HL-60 (cell line): ENCODE data around the gene MYRIP.

Experiments
- DNase-seq, 2 experiments: peaks; one replicate each; pipeline ENCODE4 v3.0.0-alpha.2; 2010 to 2020; ENCODE audit warnings: low read depth in 1 of 2, low spot score in 1 of 2
- H3K27ac ChIP-seq: fragments of 250-450 bp; sonication (Bioruptor Pico); replicated peaks from 2 replicates; pipeline ENCODE4 v1.5.1; 2020; ENCODE audit warnings: mild to moderate bottlenecking, moderate library complexity
- H3K27me3 ChIP-seq: fragments of 250-450 bp; sonication (Bioruptor Pico); 2 replicates; pipeline ENCODE4 v1.5.1; 2021; ENCODE audit warnings: mild to moderate bottlenecking, moderate library complexity; ENCODE audit not compliant: insufficient read depth, poor library complexity, severe bottlenecking
- H3K4me3 ChIP-seq: replicated peaks from 2 replicates; pipeline ENCODE4 v1.5.1; 2011; ENCODE audit warnings: mild to moderate bottlenecking, control low read depth, low read length; ENCODE audit not compliant: insufficient read depth
- GABPA ChIP-seq: IDR thresholded peaks from 2 replicates; pipeline ENCODE4 v1.6.1; 2012; ENCODE audit warnings: low read depth
- POLR2AphosphoS5 ChIP-seq: IDR thresholded peaks from 2 replicates; pipeline ENCODE4 v1.6.1; 2012; ENCODE audit warnings: low read depth
- SPI1 ChIP-seq: IDR thresholded peaks from 2 replicates; pipeline ENCODE4 v1.6.1; 2012; ENCODE audit warnings: low read depth, mild to moderate bottlenecking, borderline replicate concordance
- TF ChIP-seq, protein P1 (sequence below): IDR thresholded peaks from one replicate; pipeline ENCODE4 v1.5.1; 2011; ENCODE audit warnings: low read length, control low read depth, inconsistent platforms; ENCODE audit not compliant: insufficient read depth
- TF ChIP-seq, protein P2 (sequence below): IDR thresholded peaks from 2 replicates; pipeline ENCODE4 v1.6.1; 2012; ENCODE audit warnings: low read depth; ENCODE audit not compliant: insufficient replicate concordance

The MYRIP gene

DNA sequence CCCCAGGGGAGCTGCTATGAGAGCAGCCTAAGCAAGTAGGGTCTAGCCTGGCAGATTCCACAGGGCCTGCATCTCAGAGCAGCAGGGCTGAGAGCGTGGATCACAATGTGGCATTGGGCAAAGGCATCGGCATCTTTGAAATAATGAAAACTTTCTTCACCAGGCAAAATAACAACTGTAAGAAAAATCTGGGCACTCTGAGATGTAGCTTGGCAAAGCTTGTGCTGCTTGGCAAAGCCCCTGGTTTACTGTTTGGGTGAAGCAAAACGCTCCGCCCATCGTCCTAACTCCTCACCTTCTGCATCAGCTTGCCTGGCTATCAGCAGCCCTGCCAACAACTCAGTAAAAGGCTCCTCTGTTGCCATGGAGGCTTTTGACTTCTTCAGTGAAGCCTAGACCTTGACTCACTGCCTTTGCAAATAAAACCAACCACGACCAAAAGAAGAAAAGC is 287.3 kb downstream of the MYRIP start:
- DNase-seq: no peak
- no peak overlapping the region for H3K4me3 ChIP-seq
- H3K27me3 ChIP-seq: no peaks in the 10 kb centered on the region
- H3K27ac ChIP-seq: no peak overlapping the region
- TF ChIP-seq SPI1: no peak
- TF ChIP-seq, protein P1, sequence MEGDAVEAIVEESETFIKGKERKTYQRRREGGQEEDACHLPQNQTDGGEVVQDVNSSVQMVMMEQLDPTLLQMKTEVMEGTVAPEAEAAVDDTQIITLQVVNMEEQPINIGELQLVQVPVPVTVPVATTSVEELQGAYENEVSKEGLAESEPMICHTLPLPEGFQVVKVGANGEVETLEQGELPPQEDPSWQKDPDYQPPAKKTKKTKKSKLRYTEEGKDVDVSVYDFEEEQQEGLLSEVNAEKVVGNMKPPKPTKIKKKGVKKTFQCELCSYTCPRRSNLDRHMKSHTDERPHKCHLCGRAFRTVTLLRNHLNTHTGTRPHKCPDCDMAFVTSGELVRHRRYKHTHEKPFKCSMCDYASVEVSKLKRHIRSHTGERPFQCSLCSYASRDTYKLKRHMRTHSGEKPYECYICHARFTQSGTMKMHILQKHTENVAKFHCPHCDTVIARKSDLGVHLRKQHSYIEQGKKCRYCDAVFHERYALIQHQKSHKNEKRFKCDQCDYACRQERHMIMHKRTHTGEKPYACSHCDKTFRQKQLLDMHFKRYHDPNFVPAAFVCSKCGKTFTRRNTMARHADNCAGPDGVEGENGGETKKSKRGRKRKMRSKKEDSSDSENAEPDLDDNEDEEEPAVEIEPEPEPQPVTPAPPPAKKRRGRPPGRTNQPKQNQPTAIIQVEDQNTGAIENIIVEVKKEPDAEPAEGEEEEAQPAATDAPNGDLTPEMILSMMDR: no peak
- TF ChIP-seq, protein P2, sequence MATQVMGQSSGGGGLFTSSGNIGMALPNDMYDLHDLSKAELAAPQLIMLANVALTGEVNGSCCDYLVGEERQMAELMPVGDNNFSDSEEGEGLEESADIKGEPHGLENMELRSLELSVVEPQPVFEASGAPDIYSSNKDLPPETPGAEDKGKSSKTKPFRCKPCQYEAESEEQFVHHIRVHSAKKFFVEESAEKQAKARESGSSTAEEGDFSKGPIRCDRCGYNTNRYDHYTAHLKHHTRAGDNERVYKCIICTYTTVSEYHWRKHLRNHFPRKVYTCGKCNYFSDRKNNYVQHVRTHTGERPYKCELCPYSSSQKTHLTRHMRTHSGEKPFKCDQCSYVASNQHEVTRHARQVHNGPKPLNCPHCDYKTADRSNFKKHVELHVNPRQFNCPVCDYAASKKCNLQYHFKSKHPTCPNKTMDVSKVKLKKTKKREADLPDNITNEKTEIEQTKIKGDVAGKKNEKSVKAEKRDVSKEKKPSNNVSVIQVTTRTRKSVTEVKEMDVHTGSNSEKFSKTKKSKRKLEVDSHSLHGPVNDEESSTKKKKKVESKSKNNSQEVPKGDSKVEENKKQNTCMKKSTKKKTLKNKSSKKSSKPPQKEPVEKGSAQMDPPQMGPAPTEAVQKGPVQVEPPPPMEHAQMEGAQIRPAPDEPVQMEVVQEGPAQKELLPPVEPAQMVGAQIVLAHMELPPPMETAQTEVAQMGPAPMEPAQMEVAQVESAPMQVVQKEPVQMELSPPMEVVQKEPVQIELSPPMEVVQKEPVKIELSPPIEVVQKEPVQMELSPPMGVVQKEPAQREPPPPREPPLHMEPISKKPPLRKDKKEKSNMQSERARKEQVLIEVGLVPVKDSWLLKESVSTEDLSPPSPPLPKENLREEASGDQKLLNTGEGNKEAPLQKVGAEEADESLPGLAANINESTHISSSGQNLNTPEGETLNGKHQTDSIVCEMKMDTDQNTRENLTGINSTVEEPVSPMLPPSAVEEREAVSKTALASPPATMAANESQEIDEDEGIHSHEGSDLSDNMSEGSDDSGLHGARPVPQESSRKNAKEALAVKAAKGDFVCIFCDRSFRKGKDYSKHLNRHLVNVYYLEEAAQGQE: no peak

DNA sequence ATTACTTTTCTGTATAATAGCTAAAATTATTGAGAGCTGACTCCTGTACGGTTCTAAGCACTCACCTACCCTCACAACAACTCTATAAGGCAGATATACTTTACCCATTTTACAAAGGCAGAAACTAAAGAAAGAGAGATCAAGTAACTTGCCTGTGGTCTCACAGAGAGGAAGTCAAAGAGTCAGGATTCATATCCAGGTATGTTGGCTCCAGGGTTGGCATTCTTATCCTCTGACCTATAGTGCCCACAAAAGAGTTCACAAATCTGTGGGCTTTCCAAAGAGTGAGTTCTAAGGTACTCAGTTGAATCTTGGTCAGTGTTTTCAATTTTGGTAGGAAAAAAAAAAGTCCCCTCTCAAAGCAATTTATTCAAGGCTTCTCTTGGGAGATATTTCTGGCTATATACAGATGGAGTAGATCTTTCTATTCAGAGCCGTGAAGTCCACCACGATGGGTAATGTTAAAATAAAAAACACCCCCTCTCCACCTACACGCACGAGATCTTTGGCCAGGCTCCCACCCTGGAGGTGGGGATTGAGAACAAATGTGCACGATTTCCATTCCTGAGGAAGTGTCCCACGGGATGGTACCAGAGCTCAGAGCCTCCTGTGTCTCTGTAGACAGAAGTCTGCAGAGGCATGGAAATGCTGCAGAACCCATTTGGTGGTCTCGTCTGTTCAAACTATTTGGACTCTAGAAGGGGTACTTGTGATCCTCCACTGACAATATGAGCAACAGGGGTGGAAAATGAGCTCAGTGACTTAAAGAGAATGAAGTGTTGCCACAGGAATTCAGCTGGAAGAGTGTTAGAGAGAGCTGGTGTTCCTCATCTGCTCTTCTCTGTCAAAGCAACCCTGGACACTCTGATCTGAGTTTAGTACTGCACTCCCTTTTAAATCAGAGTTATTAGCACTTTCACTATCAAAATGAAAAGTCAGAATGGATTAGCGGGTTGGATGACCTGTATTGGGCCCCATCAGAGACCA is 288.0 kb downstream of the MYRIP start:
- Histone ChIP-seq H3K27me3 (no peaks in the 10 kb centered on the region), H3K27ac (no peak overlapping the region)
- DNase-seq: no peak

DNA sequence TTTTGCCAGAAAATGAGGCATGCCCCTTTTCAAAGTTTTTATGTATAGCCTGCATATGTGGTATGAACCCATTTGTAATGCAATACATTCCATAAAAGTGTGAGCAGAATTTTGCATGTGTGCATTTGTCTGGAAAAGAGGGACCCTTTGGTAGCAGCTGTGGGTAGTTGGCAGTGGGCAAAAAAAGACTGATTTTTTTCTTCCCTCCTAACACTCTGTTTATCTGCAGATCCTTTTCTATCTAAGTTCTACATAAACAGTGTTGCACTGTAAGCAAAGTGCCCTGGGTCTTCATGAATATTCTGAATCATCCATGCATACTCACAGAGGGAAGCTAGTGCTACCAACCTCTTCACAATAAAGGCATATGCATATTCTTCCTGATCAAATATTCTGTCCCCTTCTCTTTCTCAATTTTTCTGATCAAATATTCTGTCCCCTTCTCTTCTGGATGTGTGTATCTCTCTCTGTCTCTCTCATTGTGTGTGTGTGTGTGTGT is 288.9 kb downstream of the MYRIP start:
- DNase-seq: no peak
- no peaks in the 10 kb centered on the region for H3K27me3 ChIP-seq
- H3K4me3 ChIP-seq: no peak overlapping the region
- no peak for TF ChIP-seq GABPA
- no peak for TF ChIP-seq SPI1
- no peak for TF ChIP-seq POLR2AphosphoS5
- TF ChIP-seq, protein P1: no peak
- TF ChIP-seq, protein P2: no peak
- no peak overlapping the region for H3K27ac ChIP-seq

More for the DNA sequence above, 288.0 kb downstream of the MYRIP start:
- TF ChIP-seq POLR2AphosphoS5: no peak
- TF ChIP-seq, protein P2: no peak
- TF ChIP-seq SPI1: no peak
- TF ChIP-seq, protein P1: no peak
- TF ChIP-seq GABPA: no peak
- no peak overlapping the region for H3K4me3 ChIP-seq
